Testis (tissue), 3 donors: Measurements from ENCODE around the gene NEK2. TPM values are rescaled to one million over a fixed set of nuclear protein-coding genes. Genes with fewer than 3 reads are reported as not detected.
A peak's percentile ranks its signal among the peaks of the same experiment; 100 is the strongest.

Source experiments
- DNase-seq: peaks from one replicate; pipeline ENCODE4 v3.0.0-alpha.2; 2019
- H3K27ac ChIP-seq, 2 donors: fragments of 200-600 bp; sonication (generic); one replicate each; pipeline ENCODE4 v1.5.1; 2019
- H3K27me3 ChIP-seq: fragments of 200-600 bp; sonication (generic); one replicate; pipeline ENCODE4 v1.5.1; 2019
- H3K36me3 ChIP-seq: fragments of 200-600 bp; sonication (generic); one replicate; pipeline ENCODE4 v1.5.1; 2017; ENCODE audit warnings: low read depth; ENCODE audit errors: missing control alignments
- H3K4me1 ChIP-seq: fragments of 200-600 bp; sonication (generic); one replicate; pipeline ENCODE4 v1.5.1; 2019
- H3K4me3 ChIP-seq, 2 donors: fragments of 200-600 bp; sonication (generic); one replicate each; pipeline ENCODE4 v1.5.1; 2017 to 2019
- H3K9me3 ChIP-seq: fragments of 200-600 bp; sonication (generic); one replicate; pipeline ENCODE4 v1.5.1; 2017
- POLR2A ChIP-seq: fragments of 450-650 bp; IDR thresholded peaks from one replicate; pipeline ENCODE4 v1.6.1; 2017; ENCODE audit warnings: antibody characterized with exemption, mild to moderate bottlenecking, moderate library complexity
- WGBS, 2 donors: methylation state at CpG; one replicate each; pipeline ENCODE4 v1.1.5; 2018; 5-methylcytosine and 5-hydroxymethylcytosine counted together
- intact Hi-C: fragments of 100-400 bp; cut with DNase I; formaldehyde crosslinking; loops from one replicate; pipeline ENCODE4 v1.15.1; 2023; ENCODE audit warnings: low total_unique reads
- polyA plus RNA-seq: library from polyadenylated mRNA; stranded (reverse); fragments of 350-450 nt; fragmentation: Illumina TruSeq; extraction: RNeasy Lipid Tissue Mini Kit (QIAGEN cat#74804); gene quantifications from one replicate; pipeline ENCODE4 v1.2.3, GENCODE V29; 2014; ENCODE audit warnings: low read depth, low replicate concordance; ENCODE audit not compliant: insufficient read depth
- total RNA-seq, 2 donors: library from RNA; depleted of rRNA; stranded (reverse); fragments of >200 nt; gene quantifications; one replicate each; pipeline ENCODE4 v1.2.3, GENCODE V29; 2016
- TF ChIP-seq, protein P1 (sequence below), 3 experiments: fragments of 450-650 bp in 2 of 3; fragments of 200-600 bp in 1 of 3; sonication (generic) in 1 of 3; IDR thresholded peaks; one replicate each; pipeline ENCODE4 v1.5.1; 2016 to 2019; ENCODE audit warnings: antibody characterized with exemption in 3 of 3, mild to moderate bottlenecking in 2 of 3, moderate library complexity in 1 of 3

The NEK2 gene
- total and polyA plus RNA-seq, 3 donors from 2014 or later, result 40.0 to 126 (median 53.9) TPM

DNA sequence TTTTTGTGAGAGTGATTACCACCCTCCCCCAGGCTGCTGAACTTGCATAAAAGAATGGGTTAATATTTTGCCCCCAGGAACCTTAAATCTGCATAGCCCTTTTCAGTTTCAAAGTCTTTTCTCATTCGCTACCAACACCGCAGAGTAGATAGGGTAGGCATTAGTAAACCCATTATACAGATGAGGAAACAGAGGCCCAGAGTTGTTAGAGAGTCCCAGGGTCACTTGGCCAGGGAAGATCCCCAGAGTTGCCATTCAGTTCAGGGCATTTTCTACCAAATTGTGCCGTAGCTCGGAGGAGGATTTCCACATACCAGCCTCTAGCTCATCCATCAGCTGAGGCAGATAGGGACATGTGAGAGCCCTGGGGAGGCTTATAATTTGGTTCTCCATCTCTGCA, 40.5 kb downstream of the NEK2 start:
- H3K4me3 ChIP-seq, result no peak overlapping the region
- no peak overlapping the region for H3K27ac ChIP-seq
- DNase-seq, result no peak
- peaks cover 31% of the 10 kb centered on the region for H3K4me1 ChIP-seq
- intact Hi-C loops, result no loop called here
- TF ChIP-seq POLR2A, result no peak
- TF ChIP-seq, protein P1, sequence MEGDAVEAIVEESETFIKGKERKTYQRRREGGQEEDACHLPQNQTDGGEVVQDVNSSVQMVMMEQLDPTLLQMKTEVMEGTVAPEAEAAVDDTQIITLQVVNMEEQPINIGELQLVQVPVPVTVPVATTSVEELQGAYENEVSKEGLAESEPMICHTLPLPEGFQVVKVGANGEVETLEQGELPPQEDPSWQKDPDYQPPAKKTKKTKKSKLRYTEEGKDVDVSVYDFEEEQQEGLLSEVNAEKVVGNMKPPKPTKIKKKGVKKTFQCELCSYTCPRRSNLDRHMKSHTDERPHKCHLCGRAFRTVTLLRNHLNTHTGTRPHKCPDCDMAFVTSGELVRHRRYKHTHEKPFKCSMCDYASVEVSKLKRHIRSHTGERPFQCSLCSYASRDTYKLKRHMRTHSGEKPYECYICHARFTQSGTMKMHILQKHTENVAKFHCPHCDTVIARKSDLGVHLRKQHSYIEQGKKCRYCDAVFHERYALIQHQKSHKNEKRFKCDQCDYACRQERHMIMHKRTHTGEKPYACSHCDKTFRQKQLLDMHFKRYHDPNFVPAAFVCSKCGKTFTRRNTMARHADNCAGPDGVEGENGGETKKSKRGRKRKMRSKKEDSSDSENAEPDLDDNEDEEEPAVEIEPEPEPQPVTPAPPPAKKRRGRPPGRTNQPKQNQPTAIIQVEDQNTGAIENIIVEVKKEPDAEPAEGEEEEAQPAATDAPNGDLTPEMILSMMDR (IDR thresholded peaks at IDR 0.05), result no peak
- H3K27me3 ChIP-seq, result no peaks in the 10 kb centered on the region
- no peaks in the 10 kb centered on the region for H3K9me3 ChIP-seq
- H3K36me3 ChIP-seq, result no peaks in the 10 kb centered on the region
- 95 to 99% methylated on average over 4 of the region's 4 CpGs for WGBS, 2 donors

DNA sequence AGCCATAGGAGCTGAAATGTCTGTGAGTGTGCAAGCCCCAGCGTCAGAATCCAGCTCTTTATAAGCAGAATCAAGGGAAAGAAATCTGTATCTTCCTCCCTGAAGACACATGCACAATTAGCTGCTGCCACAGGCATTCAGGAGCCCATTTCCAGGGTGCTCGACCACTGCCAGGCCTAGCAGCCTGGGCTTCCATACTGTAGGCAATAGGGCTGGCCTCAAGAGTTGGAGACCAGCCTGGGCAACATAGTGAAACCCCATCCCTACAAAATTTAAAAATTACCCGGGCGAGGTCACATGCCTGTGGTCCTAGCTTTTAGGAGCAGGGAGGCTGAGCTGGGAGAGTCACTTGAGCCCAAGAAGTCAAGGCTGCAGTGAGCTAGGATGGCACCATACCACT, 41.0 kb downstream of the NEK2 start:
- Histone ChIP-seq H3K36me3 (no peaks in the 10 kb centered on the region), H3K27me3 (no peaks in the 10 kb centered on the region), H3K4me1 (peaks cover 31% of the 10 kb centered on the region), H3K27ac (no peak overlapping the region), H3K4me3 (no peak overlapping the region), H3K9me3 (no peaks in the 10 kb centered on the region)
- no peak for DNase-seq
- TF ChIP-seq, protein P1 (IDR thresholded peaks at IDR 0.05), result no peak
- TF ChIP-seq POLR2A, result no peak
- intact Hi-C loops, result no loop called here
- WGBS, 2 donors, result 90 to 100% methylated on average over 4 of the region's 4 CpGs

DNA sequence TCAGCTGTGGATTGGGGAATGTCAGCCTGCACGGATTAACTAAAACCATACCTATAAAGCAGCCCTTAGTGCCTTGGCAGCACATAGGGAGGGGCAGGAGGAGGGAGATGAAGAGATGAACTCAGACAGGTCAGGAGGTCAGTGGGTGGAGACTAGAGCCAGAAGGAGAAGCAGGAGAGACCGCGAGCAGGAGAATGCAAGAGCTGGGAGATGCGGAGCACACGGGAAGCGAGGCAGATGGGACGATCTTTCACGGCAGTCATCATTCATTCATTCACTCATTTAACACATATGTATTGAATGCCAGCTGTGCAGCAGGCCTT, 41.9 kb downstream of the NEK2 start:
- TF ChIP-seq POLR2A, result no peak
- TF ChIP-seq, protein P1 (IDR thresholded peaks at IDR 0.05), result no peak
- no peaks in the 10 kb centered on the region for H3K9me3 ChIP-seq
- no peaks in the 10 kb centered on the region for H3K36me3 ChIP-seq
- no peaks in the 10 kb centered on the region for H3K27me3 ChIP-seq
- no peak for DNase-seq
- intact Hi-C loops, result no loop called here
- peaks cover 31% of the 10 kb centered on the region for H3K4me1 ChIP-seq
- H3K4me3 ChIP-seq, result no peak overlapping the region
- WGBS, 2 donors, result 85 to 88% methylated on average over 8 of the region's 8 CpGs
- H3K27ac ChIP-seq, result peak overlapping the region in 1 of 2 donors; percentile 74

DNA sequence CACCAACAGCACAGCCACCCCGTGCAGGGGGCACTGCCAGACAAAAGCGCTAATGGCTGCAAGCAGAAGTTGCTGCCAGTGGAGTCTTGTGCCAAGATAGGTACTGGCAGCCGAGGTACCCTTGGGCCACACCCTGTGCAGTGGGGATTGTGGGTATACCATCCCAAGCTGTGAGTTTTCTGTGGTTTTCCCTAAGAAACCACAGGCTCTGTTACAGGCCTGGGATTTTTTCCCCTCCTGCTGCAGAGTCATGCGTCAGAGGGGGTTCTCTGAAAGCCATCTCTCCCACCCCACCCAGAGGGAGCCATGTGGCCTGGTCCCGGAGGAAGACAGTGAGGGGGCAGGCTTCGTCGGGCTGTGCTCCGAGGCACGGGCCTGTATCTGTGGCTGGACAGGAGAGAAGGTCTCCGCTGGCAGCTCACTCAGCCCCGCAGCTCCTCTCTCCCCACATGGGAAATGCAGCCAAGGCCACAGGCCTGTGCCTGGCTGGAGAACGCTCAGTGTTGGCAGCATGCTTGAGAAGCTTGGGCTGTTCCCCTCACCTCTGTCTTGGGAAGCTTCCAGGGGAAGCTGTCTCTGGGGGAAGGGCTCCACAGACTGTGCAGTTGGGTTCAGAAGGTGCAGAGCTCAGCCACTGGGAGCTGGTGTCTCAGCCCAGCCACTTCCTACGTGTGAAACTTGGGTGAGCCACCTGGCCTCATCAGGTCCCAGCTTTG, 42.5 kb downstream of the NEK2 start:
- Histone ChIP-seq H3K4me3 (no peak overlapping the region), H3K27me3 (no peaks in the 10 kb centered on the region), H3K27ac (peak overlapping the region in 1 of 2 donors; percentile 74), H3K4me1 (peaks cover 31% of the 10 kb centered on the region), H3K36me3 (no peaks in the 10 kb centered on the region), H3K9me3 (no peaks in the 10 kb centered on the region)
- TF ChIP-seq, protein P1 (IDR thresholded peaks at IDR 0.05), result no peak
- no peak for TF ChIP-seq POLR2A
- WGBS, 2 donors, result 27 to 42% methylated on average over 10 to 13 of the region's 13 CpGs
- peak; percentile 77 for DNase-seq
- intact Hi-C loops, result no loop called here
